Daoy (cell line): ENCODE data around the gene SKAP1. TPM values are rescaled to one million over a fixed set of nuclear protein-coding genes. Genes with fewer than 3 reads are reported as not detected.
"Not testable (repeated sequence)": the region's sequence is repeated elsewhere in the genome, so short reads cannot be mapped to it uniquely, and the experiment has no call there.

ENCODE experiments used
- DNase-seq: peaks from one replicate; pipeline ENCODE4 v3.0.0-alpha.2; 2015; ENCODE audit warnings: low read depth
- total RNA-seq: library from RNA; depleted of rRNA; stranded (reverse); fragments of >200 nt; shearing (Covaris generic); gene quantifications from 2 replicates; pipeline ENCODE4 v1.2.3, GENCODE V29; 2014

SKAP1 gene
- total RNA-seq, 1 experiment from 2014 or later = 0.17 TPM

DNA sequence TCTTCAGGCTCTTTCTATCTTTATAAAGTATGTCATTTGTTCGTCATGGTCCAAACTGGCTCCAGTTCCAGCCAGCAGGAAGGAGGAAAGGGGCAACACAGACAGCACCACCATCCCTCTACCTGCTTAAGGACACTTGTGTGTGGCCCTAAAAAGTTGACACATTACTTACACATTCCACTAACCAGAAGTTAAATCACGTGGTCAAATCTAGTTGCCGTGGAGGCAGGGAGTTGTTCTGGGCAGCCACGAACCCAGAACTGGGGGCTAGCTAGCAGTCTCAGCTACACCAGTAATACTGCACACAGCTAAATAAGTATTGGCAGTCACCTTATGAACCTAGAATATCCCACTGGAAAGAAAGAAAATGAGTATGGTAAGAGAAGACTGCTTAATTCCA lies 218.2 kb downstream of the SKAP1 start:
- no peak for DNase-seq

DNA sequence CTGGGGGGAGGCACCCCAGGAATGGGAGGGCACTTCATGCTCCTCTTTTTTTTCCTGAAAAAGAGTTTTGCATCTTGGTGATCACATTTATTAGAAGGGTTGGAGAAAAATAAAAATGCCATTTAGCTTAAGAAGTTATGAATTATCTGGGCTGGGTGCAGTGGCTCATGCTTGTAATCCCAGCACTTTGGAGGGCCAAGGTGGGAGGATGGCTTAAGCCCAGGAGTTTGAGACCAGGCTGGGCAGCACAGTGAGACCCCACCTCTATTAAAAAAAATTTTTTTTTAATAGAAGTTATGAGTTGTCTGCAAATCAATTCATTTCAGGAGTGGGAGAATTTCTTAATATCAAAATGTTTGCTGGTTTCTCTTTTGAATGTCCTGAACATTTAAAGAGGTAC lies 219.0 kb downstream of the SKAP1 start:
- DNase-seq = no peak

DNA sequence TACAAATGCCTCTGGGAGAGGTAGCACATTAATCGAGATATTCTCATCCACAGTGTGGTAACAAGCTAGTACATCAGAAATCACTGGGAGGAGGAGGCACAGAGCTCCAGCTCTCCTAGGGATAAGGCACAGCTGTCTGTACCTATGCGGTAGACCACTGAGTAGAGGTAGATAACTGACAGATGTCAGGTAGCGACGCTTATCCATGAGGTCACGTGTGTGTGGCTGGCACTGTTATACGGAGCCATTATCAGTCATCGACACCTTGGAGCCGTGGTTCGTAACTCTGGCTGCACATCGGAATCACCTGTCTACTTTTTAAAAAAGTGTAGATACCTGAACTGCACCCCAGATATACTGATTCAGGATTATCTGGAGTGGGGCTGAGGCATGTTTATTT lies 220.0 kb downstream of the SKAP1 start:
- DNase-seq = no peak

DNA sequence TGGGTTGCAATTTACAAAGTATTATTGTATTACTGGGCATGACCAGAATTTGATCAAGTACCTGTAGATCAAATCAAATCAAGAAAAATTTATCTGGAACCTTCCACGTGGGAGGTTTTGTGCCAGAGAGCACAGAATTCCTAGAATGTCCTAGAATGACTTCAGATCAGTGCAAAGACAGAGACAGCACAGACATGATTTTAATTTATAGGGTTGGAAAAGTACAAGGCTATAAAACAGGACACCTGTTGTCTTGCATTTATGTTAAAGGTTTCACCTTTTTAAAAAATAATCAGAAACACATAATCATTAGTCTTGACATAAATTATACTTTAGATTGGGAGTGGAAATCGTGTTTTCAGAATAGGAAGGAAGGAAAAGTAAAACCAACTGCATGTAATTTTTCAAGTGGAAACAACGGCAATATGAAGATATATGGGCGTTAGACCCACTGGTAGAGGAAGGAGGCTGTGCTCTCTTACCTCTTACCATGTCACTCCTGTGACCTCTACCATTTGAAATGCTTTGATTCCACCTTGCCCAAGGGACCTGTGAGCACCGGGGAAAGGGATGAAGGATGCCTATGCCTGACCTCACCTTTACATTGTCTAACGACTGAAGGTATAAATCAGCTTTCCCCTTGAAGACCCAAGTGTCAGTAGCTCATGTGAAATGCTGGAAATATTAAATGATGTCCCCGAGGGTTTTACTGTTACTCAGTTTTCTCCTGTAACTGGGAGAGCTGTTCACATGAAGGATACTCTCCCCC lies 222.1 kb downstream of the SKAP1 start:
- no peak for DNase-seq

DNA sequence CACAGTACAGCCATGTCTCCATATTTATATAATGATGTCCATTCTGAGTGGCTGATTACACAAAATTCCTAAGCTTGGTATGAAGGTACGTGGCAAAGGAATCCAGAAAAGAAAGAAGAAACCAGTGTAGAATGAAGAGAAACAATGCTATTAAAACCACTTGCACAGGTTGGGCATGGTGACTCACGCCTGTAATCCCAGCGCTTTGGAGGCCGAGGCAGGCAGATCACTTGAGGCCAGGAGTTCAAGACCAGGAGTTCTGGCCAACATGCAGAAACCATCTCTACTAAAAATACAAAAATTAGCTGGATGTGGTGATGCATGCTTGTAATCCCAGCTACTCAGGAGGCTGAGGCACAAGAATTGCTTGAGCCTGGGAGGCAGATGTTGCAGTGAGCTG lies 223.0 kb downstream of the SKAP1 start:
- peak; percentile 41 for DNase-seq

DNA sequence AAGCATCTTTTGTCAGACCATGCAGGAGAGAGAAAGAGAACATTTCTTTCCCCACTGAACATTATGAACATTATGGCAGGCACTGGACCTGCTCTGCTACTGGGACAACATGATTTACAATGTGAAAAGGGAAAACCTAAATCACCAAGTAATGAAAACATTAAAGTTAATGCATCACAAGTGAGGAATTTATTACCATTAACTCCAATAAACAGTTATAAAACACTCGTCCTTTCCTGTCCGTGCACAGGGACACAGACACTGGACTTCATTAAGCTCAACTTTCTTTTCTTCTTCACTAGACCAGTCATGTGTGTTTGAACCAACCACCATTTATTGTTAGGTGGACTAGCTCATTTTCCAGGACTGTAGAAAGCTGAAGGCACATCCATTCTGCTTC lies 227.1 kb downstream of the SKAP1 start:
- DNase-seq = no peak

DNA sequence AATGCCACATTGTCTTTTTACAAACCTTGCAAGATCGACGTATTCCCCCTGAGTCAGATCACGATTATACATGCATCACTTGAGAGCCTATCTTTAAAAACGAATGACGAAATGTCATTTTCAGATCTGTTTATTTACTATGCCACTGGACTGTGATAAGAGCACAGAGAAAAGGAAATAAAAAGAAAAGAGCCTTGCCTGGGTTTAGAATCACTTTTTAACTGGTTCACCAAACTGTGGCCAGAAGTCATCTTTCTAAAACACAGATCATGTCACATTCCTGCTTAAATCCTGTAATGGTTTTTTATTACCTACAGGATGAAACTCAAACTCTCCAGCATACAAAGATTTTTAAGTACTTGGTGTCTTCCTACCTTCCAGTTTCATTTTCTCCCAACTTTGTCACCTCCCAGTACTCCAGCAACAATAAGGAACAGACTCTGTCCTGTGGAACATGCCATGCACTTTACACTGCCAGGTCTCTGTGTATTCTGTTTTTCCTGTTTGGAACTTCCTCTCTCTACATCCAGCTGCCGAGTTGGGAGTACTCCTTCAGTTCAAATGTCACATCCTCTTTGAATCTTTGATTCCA lies 231.0 kb downstream of the SKAP1 start:
- DNase-seq = peak; percentile 25

DNA sequence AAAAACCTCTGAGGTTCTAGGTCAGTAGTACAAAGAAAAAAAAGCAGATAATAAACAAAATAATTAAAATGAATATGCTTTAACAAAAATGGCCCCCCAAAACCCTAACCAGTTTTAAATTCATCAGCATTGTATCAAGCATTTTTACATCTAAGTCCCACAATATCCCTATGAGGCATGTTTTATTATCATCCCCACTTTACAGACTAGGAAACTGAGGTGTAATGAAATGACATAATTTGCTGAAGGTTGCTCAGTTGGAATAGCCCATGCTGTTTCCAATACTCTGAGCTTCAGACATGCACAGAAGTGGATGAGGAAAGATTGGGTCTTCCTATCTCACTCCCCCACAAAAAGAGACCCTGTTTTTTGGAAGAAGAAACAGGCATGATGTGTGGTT lies 234.1 kb downstream of the SKAP1 start:
- no peak for DNase-seq

DNA sequence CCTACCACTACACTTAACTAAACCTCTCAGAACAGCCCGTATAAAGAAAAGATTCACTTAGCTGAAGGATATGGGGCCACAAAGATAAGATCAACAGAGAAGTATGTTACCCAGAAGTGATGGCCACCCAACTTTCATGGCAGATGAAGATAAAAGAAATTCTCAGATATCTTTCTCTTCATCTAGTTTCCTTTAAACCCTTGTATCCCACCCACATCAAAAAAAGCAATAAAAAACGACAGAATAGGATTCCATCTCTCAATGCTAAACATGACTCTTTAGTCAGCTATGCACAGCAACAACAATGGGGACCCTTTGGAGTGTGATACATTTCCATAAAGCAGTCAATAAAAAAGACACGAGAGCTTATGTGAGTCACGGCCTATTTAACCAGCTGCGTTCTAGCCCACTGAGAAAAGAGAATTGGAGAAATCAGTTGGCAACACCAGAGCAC lies 235.9 kb downstream of the SKAP1 start:
- DNase-seq = peak; percentile 68

DNA sequence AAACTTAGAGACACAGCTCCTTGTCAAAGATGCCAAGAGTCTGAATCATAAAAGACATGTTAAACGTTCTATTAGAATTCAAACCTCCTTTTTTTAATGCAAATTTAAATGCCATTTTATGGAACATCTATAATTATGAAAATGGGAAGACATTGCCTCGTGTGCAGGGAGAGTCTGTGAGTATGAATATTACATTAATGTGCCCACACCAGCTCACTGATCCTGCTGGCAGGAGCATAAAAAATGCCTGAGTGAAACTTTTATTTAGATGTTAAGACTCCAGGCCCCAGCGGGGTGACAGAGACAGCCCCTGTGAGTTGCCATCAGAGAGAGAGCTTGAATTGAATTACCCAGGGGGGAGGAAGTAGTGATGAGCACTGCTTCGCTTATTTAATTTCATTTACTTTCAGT lies 237.7 kb downstream of the SKAP1 start:
- no peak for DNase-seq

DNA sequence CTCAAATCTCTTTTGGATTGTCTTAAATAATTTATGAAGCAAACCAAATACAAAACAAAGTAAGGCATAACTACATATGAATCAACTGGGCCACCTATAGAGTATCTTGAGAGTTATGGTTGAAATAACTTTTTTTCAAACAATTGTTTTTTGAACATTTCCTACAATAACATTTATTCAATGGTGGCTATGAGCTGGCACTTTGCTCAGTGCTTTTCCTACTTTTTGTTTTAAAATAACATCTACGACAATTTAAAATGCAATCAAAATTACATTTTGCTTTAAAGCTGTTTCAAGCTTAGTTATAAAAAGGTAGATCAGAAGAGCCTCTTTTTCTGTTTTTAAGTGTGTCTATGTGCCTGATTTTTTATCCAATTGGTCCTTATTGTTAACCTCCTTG lies 238.7 kb downstream of the SKAP1 start:
- no peak for DNase-seq

DNA sequence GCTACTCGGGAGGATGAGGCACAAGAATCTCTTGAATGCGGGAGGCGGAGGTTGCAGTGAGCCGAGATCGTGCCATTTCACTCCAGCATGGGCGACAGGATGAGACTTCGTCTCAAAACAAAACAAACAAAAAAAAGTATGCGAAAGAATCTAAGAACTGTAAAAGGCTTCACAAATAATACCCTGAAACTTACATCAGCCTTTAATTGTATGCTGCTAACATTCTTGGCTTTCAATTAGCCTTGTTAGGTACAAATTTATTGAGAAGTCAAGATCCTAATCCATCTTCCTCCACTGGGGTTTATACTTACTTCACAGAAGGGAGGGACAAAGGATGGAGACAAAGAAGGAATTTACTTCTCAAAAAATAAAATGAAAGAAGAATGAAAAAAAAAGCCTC lies 239.1 kb downstream of the SKAP1 start:
- no peak for DNase-seq

DNA sequence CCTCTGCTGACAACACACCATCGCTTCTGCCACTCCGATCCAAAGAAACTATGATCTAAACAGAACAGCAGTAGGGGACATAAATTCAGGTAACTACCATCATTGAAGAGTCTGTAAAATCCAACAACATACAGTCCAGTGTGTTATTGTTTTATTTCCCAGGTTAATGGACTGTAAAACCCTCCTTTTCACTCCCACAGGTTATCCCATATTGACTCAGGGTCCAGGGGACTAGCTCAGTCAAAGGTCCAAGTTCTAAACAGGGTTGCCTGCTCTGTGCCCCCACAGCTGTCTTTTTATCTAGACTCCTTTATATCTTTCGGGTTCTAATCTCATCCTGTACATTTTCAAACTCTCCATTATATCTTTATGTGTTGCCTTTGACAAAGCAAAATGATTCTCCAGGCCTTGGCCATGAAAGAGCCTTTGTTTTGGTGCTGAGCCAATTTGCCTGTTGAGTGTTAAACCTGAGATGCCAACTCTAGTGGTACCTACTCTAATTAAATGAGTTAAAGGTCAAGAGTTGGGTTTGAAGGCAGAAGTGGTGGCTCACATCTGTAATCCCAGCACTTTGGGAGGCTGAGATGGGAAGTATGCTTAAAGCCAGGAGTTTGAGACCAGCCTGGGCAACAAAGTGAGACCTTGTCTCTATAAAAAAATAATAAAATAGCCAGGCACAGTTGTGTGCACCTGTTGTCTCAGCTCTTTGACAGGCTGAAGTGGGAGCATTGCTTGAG lies 242.0 kb downstream of the SKAP1 start:
- no peak for DNase-seq

DNA sequence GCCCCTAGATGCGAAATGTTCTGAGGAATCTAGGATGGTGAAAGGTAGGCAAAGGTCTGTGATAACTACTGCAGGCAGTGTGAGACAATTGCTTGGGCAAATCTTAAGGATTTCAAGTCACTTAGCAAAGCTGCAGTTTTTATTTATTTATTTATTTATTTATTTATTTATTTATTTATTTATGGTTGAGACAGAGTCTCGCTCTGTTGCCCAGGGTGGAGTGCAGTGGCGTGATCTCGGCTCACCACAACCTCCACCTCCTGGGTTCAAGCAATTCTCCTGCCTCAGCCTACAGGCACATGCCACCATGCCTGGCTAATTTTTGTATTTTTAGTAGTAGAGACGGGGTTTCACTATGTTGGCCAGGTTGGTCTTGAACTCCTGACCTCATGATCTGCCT lies 243.7 kb downstream of the SKAP1 start:
- not testable (repeated sequence) for DNase-seq

DNA sequence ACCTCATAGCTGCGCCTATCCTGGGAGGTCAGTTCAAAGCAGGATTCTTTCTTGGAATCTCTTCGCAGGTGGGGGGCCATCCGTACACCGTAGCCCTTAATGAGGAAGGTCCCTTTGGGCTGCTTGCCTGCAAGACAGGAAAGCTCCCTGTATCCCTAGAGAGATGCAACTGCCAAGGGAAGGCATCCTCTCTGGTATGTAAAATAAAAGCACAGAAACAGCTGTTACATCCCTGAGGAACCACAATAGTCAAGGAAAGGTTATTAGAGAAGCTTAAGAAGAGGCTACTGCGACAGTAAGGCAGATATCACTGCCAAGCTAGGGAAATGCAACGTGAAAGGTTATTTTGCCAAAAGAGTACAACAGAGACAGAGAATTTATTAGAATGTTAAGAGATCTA lies 245.3 kb downstream of the SKAP1 start:
- no peak for DNase-seq

DNA sequence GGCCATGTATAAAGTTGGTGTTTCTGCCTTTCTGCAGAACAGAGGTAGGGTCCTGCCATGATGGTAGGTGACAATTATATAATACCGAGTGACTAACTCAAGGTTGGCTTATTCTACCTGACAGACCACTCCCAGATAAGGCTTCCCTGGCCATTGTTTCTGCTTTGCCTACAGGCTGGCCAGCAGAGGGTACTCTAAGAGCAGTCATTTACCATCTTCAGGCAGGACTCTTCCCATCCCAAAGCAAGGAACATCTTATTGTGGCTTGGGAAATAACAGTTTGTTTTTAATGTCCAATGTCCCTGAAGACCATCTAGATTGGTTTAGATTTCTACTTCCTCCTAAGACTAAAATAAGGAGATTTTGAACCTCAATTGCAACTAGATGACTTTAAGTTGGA lies 248.4 kb downstream of the SKAP1 start:
- peak; percentile 21 for DNase-seq

DNA sequence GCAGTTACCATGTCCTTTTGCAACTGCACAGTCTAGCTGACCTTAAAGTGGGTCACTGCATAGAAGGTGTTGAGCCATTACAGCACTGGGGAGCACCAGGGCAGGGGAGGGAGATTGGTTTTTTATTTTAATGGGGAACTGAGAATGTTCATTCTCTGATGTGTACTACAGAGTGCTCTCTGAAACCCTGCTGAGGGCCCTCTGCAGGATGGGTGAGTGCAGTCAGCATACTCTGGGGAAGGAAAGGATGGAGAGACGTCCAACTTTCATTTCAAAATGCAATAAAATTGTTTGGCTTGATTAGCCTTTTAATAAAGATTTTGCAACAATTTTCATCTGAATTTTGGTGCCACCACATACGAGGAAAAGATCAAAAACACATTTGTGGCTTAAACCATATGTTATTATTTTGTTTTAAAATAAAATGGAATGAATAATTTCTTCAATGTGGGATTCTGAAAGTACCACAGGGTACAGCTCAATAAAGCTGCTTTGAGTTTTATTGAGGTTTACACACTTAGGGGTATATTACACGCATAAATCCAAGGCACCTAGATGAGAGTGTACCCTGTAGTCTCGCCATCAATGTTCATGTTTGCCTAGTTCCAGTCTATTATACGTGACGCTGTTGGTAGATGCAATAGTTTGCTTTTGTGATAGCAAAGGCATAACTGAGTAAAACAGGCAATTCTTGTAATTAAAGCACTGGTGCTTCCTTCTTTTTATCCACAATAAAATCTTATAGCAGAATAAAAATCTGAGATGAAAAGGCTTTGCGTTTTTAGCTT lies 249.0 kb downstream of the SKAP1 start:
- no peak for DNase-seq

DNA sequence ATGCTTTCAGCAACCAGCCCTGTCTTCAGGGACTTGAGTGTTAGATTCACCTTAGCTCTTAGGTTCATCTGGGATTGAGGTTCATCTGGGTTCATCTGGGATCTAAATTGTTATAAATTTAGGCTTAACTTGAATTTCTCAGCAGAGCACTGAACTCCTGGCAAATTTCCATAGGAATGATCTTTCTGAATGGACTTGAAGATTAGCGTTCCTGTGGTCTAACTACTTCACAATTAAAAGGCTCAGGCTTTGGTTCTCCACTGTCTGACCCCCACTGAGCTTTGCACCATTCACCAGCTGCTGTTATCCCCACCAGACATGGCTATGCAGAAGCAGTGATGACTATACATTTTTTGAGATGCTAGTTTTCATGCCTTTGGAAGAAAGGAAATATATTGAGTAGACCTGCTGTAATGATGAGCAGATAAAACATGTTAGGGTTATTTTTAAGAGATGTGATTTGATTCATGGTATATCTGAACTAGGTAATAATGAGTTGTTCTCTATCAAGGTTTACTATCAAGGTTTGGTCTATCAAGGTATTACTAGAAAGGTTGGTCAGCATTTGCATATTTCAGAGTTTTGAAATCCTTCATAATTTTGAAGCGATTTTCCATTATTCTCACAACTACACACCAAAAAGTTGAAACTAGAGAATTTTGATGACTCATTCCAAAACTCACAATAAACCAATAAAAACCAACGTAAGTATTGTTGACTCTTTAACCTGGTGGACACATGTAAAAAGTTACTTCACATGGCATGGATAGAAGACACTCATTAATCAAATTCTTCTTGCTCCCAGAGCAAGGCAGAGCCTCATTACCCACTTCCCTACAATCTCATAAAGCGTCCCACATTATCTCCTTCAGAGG lies 250.7 kb downstream of the SKAP1 start:
- no peak for DNase-seq

DNA sequence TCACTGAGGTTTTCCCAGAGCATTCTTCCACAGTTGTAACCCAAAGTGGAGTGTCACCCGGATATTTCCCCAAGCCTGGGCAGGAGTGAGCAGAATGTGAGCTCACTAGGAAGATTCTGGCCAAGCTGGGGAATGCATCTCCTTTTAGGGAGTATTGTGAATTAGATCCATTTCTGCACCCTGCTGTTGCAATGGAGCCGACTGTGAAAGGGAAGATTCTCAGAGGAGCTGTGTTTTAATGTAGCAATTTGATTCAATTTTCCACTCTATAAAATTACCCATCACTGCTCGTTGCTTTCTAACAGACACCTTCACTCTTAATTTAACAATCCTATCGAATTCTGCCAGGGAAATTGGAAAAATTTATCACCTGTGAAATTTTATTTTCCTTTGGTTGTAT lies 251.7 kb downstream of the SKAP1 start:
- DNase-seq = no peak

DNA sequence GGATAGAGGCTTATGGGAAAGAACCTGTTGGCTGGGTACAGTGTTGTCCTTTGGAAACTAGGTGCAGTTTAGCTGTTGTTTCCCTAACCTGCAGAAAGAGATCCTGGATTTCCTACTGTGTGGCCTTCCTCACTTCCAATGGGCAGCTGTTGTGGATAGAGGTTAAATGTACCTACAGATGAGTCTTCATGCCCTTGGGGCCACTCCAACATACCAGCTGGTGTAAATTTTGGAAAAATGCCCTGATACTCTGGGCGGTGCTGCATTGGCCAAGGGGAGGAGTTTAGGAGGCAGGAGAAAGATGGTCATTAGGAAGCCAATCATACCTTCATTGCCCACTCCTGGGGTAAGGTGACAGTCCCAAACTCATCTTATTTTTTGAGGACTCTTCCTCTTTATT lies 252.2 kb downstream of the SKAP1 start:
- DNase-seq = peak; percentile 4

DNA sequence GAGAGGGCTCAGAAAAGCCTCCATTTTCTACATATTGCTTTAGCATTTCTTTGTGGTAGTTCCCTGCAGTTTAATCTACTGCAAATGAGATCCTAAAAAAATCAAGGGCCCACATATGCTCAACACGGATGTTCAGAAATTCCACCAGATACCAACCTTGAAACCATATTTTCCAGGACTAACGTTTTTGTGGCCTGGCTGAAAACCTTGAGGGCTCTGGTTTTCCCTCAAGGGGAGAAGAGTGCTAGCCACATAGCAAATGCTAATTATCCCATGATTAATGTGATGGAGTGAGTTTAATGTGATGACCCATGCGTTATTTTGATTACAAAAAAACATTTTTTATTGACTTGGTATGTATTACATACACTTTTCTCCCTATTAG lies 253.6 kb downstream of the SKAP1 start:
- no peak for DNase-seq
